Activated CD8-positive, alpha-beta T cell treated with anti-CD3 and anti-CD28 coated beads for 36 hours (primary cell): ENCODE results near the gene UTP20. TPM values are rescaled to one million over a fixed set of nuclear protein-coding genes. Genes with fewer than 3 reads are reported as not detected.
"Not testable (repeated sequence)": the region's sequence is repeated elsewhere in the genome, so short reads cannot be mapped to it uniquely, and the experiment has no call there.

ENCODE experiments used
- ATAC-seq: fragments of 200-7000 bp; cut with Tn5 transposase; one replicate; pipeline ENCODE4 v1.10.0; 2021; ENCODE audit warnings: mild to moderate bottlenecking, moderate library complexity
- CTCF ChIA-PET: fragments of 350-600 bp; sonication (Branson Sonifier 250); formaldehyde crosslinking; loops from one replicate; lab custom pipeline; 2021; ENCODE audit warnings: antibody characterized with exemption; lab: Charles Lee
- POLR2A ChIA-PET: fragments of 350-600 bp; sonication (Branson Sonifier 250); formaldehyde crosslinking; loops from one replicate; lab custom pipeline; 2021; ENCODE audit warnings: antibody characterized with exemption; lab: Charles Lee
- DNase-seq: peaks from one replicate; pipeline ENCODE4 v3.0.0-alpha.2; 2020
- H3K27ac Mint-ChIP-seq: one replicate; pipeline ENCODE4 v1.8.0; 2021; ENCODE audit warnings: mild to moderate bottlenecking, mixed read lengths
- H3K27me3 Mint-ChIP-seq: one replicate; pipeline ENCODE4 v1.8.0; 2021; ENCODE audit warnings: mixed read lengths
- H3K36me3 Mint-ChIP-seq: one replicate; pipeline ENCODE4 v1.8.0; 2021; ENCODE audit warnings: low read depth, mixed read lengths
- H3K4me1 Mint-ChIP-seq: one replicate; pipeline ENCODE4 v1.8.0; 2021; ENCODE audit warnings: low read depth, mixed read lengths
- H3K4me3 Mint-ChIP-seq: one replicate; pipeline ENCODE4 v1.8.0; 2021; ENCODE audit warnings: mild to moderate bottlenecking, moderate library complexity, mixed read lengths
- H3K9me3 Mint-ChIP-seq: one replicate; pipeline ENCODE4 v1.8.0; 2021; ENCODE audit warnings: mixed read lengths
- CTCF ChIP-seq: fragments of 200-600 bp; IDR thresholded peaks from one replicate; pipeline ENCODE4 v1.8.0; 2022; ENCODE audit warnings: antibody characterized with exemption, mild to moderate bottlenecking
- intact Hi-C: fragments of 100-400 bp; cut with micrococcal nuclease; formaldehyde crosslinking; loops from one replicate; pipeline ENCODE4 v1.10.0; 2022
- total RNA-seq, 2 experiments: library from RNA; stranded (reverse); gene quantifications; one replicate each; pipeline ENCODE4 v1.2.3, GENCODE V29; 2021

UTP20 gene
- total RNA-seq, 2 experiments from 2014 or later: 29.0 TPM

DNA sequence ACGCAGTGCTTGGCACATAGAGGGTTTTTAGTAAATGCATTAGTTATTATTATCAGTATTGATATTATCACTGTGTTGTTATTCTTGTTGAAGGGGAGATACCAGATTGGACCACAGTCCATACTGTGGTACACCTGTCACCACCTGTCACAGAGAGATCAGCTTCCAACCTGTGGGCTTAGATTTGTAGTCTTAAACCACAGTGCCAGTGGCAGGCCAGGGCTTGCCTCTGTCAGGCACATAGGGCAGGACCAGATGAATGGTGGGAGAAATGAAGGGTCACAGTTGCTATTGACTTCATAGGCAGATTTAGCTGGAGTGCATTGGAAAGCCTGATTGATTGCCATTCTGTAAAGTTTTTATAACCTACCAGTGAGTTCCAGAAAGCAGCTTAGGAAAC is 92.5 kb downstream of the UTP20 start:
- H3K4me1 Mint-ChIP-seq: no peaks in the 10 kb centered on the region
- ATAC-seq: no peak
- POLR2A ChIA-PET: no interaction called here
- intact Hi-C loops: no loop called here
- peaks cover 51% of the 10 kb centered on the region for H3K36me3 Mint-ChIP-seq
- no peak overlapping the region for H3K4me3 Mint-ChIP-seq
- peak overlapping the region; percentile 55 for H3K27ac Mint-ChIP-seq
- CTCF ChIA-PET: interaction anchor here (1.6 kb wide), 1 partner anchor 49 kb away, joined by 7 read pairs; no protein-coding TSS in a partner anchor
- no peak for DNase-seq
- TF ChIP-seq CTCF: no peak
- no peaks in the 10 kb centered on the region for H3K27me3 Mint-ChIP-seq
- H3K9me3 Mint-ChIP-seq: no peaks in the 10 kb centered on the region

GRCh38 chr12:101375573-101375972 is 95.7 kb downstream of the UTP20 start:
- H3K4me1 Mint-ChIP-seq: no peaks in the 10 kb centered on the region
- no peaks in the 10 kb centered on the region for H3K9me3 Mint-ChIP-seq

DNA sequence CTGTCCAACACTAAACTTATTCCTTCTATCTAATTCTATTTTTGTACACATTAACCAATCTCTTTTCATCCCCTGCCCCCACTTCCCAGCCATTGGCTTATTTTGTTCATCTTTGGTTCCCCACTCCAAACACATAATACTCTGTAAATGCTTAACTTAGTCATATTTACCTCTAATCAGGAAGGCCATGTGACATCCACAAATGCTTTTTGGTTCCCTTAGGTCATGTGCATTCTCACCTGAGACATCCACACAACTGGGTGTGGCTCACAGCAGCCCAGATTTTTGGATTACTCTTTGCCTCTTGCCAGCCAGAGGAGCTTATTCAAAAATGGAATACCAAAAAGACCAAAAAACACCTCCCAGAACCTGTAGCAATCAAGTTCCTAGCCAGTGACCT is 99.2 kb downstream of the UTP20 start:
- ATAC-seq (no peak), DNase-seq (no peak)
- CTCF ChIA-PET: no interaction called here
- Mint-ChIP-seq H3K4me3 (no peak overlapping the region), H3K4me1 (no peaks in the 10 kb centered on the region), H3K27ac (no peak overlapping the region), H3K27me3 (no peaks in the 10 kb centered on the region), H3K9me3 (no peaks in the 10 kb centered on the region), H3K36me3 (peaks cover 54% of the 10 kb centered on the region)
- intact Hi-C loops: no loop called here
- POLR2A ChIA-PET: no interaction called here
- no peak for TF ChIP-seq CTCF

More at GRCh38 chr12:101375573-101375972, 95.7 kb downstream of the UTP20 start:
- ATAC-seq (no peak), DNase-seq (no peak)
- Mint-ChIP-seq H3K27ac (peak overlapping the region; percentile 17), H3K27me3 (no peaks in the 10 kb centered on the region), H3K36me3 (peaks cover 60% of the 10 kb centered on the region), H3K4me3 (no peak overlapping the region)
- TF ChIP-seq CTCF: no peak
- intact Hi-C loops: no loop called here
- POLR2A ChIA-PET: no interaction called here
- CTCF ChIA-PET: no interaction called here

DNA sequence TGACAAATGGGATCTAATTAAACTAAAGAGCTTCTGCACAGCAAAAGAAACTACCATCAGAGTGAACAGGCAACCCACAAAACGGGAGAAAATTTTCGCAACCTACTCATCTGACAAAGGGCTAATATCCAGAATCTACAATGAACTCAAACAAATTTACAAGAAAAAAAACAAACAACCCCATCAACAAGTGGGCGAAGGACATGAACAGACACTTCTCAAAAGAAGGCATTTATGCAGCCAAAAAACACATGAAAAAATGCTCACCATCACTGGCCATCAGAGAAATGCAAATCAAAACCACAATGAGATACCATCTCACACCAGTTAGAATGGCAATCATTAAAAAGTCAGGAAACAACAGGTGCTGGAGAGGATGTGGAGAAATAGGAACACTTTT is 111.3 kb downstream of the UTP20 start:
- CTCF ChIA-PET: not testable (repeated sequence)

GRCh38 chr12:101407049-101407435 is 127.1 kb downstream of the UTP20 start:
- Mint-ChIP-seq H3K27ac (peak overlapping the region; percentile 99), H3K9me3 (no peaks in the 10 kb centered on the region), H3K4me1 (peaks cover 25% of the 10 kb centered on the region), H3K4me3 (peak overlapping the region; percentile 98), H3K36me3 (peaks cover 2% of the 10 kb centered on the region), H3K27me3 (no peaks in the 10 kb centered on the region)
- no peak for TF ChIP-seq CTCF
- POLR2A ChIA-PET: interaction anchor here (0.9 to 1.9 kb wide), 7 partner anchors 8 to 714 kb away, joined by 3 to 6 read pairs (median 4); partner anchors contain the start of genes DRAM1, GNPTAB and PARPBP
- DNase-seq (peak; percentile 51), ATAC-seq (peak; percentile 43)
- CTCF ChIA-PET: interaction anchor here (1.2 to 1.9 kb wide), 3 partner anchors 22 to 423 kb away, joined by 4 read pairs; no protein-coding TSS in a partner anchor
- intact Hi-C loops: no loop called here

More for the DNA sequence above, 111.3 kb downstream of the UTP20 start:
- H3K27me3 Mint-ChIP-seq, H3K4me3 Mint-ChIP-seq, POLR2A ChIA-PET, H3K27ac Mint-ChIP-seq, ATAC-seq, DNase-seq, intact Hi-C loops, H3K9me3 Mint-ChIP-seq, H3K4me1 Mint-ChIP-seq: not testable (repeated sequence)
- peaks cover 48% of the 10 kb centered on the region for H3K36me3 Mint-ChIP-seq
